ENCODE results near the gene SPAAR. TPM values are rescaled to one million over a fixed set of nuclear protein-coding genes. Genes with fewer than 3 reads are reported as not detected.

SPAAR gene, protein sequence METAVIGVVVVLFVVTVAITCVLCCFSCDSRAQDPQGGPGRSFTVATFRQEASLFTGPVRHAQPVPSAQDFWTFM
- polyA plus RNA-seq, result 0.84 TPM
- long read RNA-seq, donor 1, result 0 reads
- long read RNA-seq, donor 2, result 0 reads
- long read RNA-seq, donor 3, result 0 reads
- long read RNA-seq, donor 4, result 0 reads
- long read RNA-seq, donor 5, result 0 reads
- long read RNA-seq, donor 6, result 0 reads
- long read RNA-seq, donor 7, result 0 reads
- long read RNA-seq, donor 8, result 0 reads
- long read RNA-seq, donor 9, result 0 reads
- long read RNA-seq, donor 10, partial matches to known transcripts, result 0 of 1 reads
- long read RNA-seq, donor 10, other reads (novel, unspliced or antisense), result 0 of 1 reads
- long read RNA-seq, donor 11, partial matches to known transcripts, result 0 of 1 reads
- long read RNA-seq, donor 11, other reads (novel, unspliced or antisense), result 0 of 1 reads

DNA sequence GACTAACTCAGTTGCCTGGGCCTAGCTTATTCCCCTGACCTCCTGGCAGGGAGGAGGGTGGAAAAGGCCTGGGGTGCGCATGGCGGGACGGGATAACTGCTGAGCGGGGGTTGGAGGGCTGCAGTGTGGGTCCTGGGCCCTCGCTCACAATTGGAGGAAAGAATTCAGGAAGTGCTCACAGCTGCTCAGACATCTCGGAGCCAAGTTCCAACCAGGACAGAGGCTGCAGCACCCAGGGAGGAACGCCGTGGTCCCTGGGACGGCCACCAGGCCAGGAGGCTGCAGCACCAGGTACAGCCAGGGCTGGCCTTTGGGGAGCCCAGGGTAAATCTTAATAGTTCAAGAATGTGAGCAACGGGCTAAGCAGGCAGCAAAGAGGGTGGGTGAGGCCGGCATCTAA is at the start of gene SPAAR:
Gene SPAAR (plus strand): TSS at position 217 of the 400 bp plus-strand sequence. CDS start 974 bp downstream, outside the sequence.
- peaks cover 65% of the 10 kb centered on the region for H3K4me1 ChIP-seq (ENCODE audit: control insufficient read depth, insufficient read depth, low read length)
- no peaks in the 10 kb centered on the region for H3K36me3 ChIP-seq (ENCODE audit: control insufficient read depth, insufficient read depth, low read length)
- H3K27ac ChIP-seq (ENCODE audit: low read length), result peak within 1 kb of the TSS; percentile 88
- no peak within 1 kb of the TSS for H3K4me3 ChIP-seq (ENCODE audit: low read length)
- H3K9me3 ChIP-seq (ENCODE audit: control insufficient read depth, low read depth, low read length), result no peaks in the 10 kb centered on the region
- no peak for DNase-seq
- no peaks in the 10 kb centered on the region for H3K27me3 ChIP-seq (ENCODE audit: control insufficient read depth, insufficient read depth, low read length)
- WGBS (ENCODE audit: insufficient coverage, low lambda C conversion rate), result no CpG with 5 or more reads among the region's 11 CpGs

DNA sequence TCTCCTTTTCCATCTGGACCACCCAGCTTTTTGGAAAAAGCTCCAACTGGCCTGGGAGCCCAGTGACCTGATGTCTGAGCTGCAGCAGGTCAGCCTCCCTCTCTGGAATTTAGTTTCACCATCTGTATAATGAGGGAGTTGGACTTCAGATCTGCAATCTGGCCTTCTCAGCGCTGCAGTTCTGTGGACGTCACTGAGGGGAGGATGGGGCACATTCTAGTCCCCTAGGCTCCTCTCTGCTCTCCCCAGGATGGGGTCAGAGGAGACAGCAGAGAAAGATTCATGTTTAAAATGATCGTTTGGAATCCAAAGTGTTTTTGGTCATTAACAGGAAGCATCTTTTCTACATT is 49.3 kb upstream of the SPAAR start:
- Histone ChIP-seq H3K27ac (ENCODE audit: low read length) (no peak overlapping the region), H3K27me3 (ENCODE audit: control insufficient read depth, insufficient read depth, low read length) (peaks cover 14% of the 10 kb centered on the region), H3K4me3 (ENCODE audit: low read length) (no peak overlapping the region), H3K9me3 (ENCODE audit: control insufficient read depth, low read depth, low read length) (no peaks in the 10 kb centered on the region), H3K4me1 (ENCODE audit: control insufficient read depth, insufficient read depth, low read length) (peaks cover 3% of the 10 kb centered on the region), H3K36me3 (ENCODE audit: control insufficient read depth, insufficient read depth, low read length) (peaks cover under 1% of the 10 kb centered on the region)
- DNase-seq, result no peak
- no CpG with 5 or more reads among the region's 3 CpGs for WGBS (ENCODE audit: insufficient coverage, low lambda C conversion rate)

DNA sequence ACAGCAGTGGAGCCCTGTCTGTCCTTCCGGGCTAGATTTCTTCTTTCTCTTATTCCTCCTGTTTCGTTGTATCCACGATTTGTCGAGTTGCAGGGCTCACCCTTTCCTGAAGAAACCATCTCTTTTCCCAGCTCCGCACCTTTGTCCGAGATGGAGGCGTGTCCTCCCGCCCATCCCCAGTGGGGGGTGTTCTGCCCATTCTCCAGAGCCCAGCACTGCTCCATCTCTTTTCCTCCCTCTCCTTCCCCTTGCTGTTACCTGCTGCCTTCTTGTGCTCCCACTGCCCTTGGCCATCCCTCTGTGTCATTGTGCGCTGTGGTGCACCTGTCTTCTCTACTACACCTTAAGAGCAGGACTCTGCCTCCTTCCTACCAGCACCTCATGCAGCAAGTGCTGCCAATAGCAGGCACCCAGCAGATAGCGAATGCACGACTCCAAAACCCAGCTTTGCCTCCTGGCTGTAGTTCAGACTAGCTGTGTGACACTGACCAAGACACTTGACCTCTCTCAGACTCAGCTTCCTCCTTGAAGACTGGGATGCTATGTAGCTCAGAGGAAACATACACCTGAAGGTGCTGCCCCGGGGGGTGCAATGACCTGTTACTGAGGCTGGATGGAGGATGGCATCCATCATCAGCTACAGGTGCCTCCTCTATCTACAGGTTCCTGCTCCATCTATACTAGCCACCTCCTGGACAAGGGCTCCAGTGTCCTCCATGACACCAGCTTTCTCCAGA is 48.0 kb upstream of the SPAAR start:
- peaks cover 14% of the 10 kb centered on the region for H3K27me3 ChIP-seq (ENCODE audit: control insufficient read depth, insufficient read depth, low read length)
- WGBS (ENCODE audit: insufficient coverage, low lambda C conversion rate), result no CpG with 5 or more reads among the region's 12 CpGs
- DNase-seq, result no peak
- H3K9me3 ChIP-seq (ENCODE audit: control insufficient read depth, low read depth, low read length), result no peaks in the 10 kb centered on the region
- no peaks in the 10 kb centered on the region for H3K36me3 ChIP-seq (ENCODE audit: control insufficient read depth, insufficient read depth, low read length)
- no peak overlapping the region for H3K4me3 ChIP-seq (ENCODE audit: low read length)
- peaks cover 3% of the 10 kb centered on the region for H3K4me1 ChIP-seq (ENCODE audit: control insufficient read depth, insufficient read depth, low read length)
- no peak overlapping the region for H3K27ac ChIP-seq (ENCODE audit: low read length)

DNA sequence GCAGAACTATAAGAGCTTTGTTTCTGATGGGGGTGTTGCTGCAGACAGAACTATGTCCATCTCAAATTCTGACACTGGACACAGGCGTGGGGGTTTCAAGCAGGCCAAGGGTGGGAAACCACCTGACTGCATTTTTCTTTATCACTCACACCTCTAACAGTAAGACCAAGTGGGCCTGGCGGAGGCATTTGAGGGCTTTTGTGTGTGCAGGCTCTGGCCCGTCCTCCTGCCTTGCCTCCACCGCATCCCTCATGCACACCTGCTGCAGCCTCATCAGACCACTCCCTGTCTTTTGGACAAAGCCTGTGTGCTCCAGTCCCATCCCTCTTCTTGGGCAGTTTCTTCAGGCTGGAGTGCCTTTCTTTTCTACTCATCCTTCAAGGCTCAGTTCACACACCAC is 47.0 kb upstream of the SPAAR start:
- Histone ChIP-seq H3K9me3 (ENCODE audit: control insufficient read depth, low read depth, low read length) (no peaks in the 10 kb centered on the region), H3K36me3 (ENCODE audit: control insufficient read depth, insufficient read depth, low read length) (no peaks in the 10 kb centered on the region), H3K27me3 (ENCODE audit: control insufficient read depth, insufficient read depth, low read length) (peaks cover 14% of the 10 kb centered on the region), H3K4me3 (ENCODE audit: low read length) (no peak overlapping the region), H3K27ac (ENCODE audit: low read length) (no peak overlapping the region), H3K4me1 (ENCODE audit: control insufficient read depth, insufficient read depth, low read length) (peaks cover 3% of the 10 kb centered on the region)
- DNase-seq, result no peak
- no CpG with 5 or more reads among the region's 4 CpGs for WGBS (ENCODE audit: insufficient coverage, low lambda C conversion rate)

DNA sequence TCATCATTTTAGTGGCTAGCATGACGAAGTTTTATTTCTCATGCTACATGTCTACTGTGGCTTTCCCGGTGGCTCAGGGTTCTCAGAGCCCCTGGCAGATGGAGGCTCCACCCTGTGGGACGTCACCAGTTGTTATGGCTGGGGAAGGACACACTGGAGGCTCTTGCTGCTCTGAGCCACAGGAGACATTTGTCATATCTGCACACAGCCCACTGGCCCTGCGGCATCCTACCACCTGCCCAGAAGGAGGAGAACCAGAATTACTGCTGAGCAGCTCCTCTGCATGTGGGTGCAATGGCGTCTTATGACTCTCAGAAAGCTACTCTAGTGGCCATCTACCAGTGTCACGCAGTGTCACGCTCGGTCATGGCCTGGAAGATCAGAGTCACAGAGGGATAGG is 45.7 kb upstream of the SPAAR start:
- no peaks in the 10 kb centered on the region for H3K9me3 ChIP-seq (ENCODE audit: control insufficient read depth, low read depth, low read length)
- H3K27ac ChIP-seq (ENCODE audit: low read length), result no peak overlapping the region
- peaks cover 14% of the 10 kb centered on the region for H3K27me3 ChIP-seq (ENCODE audit: control insufficient read depth, insufficient read depth, low read length)
- H3K36me3 ChIP-seq (ENCODE audit: control insufficient read depth, insufficient read depth, low read length), result no peaks in the 10 kb centered on the region
- WGBS (ENCODE audit: insufficient coverage, low lambda C conversion rate), result no CpG with 5 or more reads among the region's 8 CpGs
- peaks cover 3% of the 10 kb centered on the region for H3K4me1 ChIP-seq (ENCODE audit: control insufficient read depth, insufficient read depth, low read length)
- no peak overlapping the region for H3K4me3 ChIP-seq (ENCODE audit: low read length)
- DNase-seq, result no peak

DNA sequence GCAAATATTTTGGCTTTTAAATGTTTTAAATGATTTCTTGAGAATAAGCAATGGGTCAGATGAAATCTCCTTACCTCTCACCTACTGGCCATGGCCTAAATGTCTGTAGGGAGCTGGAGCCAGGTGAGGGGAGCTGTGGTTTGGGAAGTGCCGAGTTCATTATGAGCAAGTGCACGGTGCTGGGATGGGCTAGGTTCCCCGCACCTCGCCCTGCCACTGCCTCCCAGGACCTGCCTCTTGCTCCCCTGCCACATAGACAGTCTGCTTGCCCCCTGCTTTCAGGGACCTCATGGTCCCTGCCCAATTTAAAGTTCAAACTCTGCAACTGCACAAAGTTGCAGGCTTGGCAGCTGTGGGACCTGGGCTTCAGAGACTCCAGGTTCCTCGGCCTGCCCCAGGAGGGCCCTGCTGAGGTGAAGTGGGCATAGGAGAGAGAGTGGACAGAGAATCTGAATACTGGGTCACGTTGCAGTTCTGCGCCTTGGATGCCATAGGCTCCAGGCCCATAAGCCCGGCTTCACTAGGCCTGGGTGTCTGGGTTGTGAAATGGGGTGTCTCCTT is 44.5 kb upstream of the SPAAR start:
- Histone ChIP-seq H3K4me3 (ENCODE audit: low read length) (no peak overlapping the region), H3K4me1 (ENCODE audit: control insufficient read depth, insufficient read depth, low read length) (peaks cover 3% of the 10 kb centered on the region), H3K27me3 (ENCODE audit: control insufficient read depth, insufficient read depth, low read length) (peaks cover 14% of the 10 kb centered on the region), H3K9me3 (ENCODE audit: control insufficient read depth, low read depth, low read length) (no peaks in the 10 kb centered on the region), H3K36me3 (ENCODE audit: control insufficient read depth, insufficient read depth, low read length) (no peaks in the 10 kb centered on the region), H3K27ac (ENCODE audit: low read length) (no peak overlapping the region)
- WGBS (ENCODE audit: insufficient coverage, low lambda C conversion rate), result no CpG with 5 or more reads among the region's 8 CpGs
- no peak for DNase-seq

DNA sequence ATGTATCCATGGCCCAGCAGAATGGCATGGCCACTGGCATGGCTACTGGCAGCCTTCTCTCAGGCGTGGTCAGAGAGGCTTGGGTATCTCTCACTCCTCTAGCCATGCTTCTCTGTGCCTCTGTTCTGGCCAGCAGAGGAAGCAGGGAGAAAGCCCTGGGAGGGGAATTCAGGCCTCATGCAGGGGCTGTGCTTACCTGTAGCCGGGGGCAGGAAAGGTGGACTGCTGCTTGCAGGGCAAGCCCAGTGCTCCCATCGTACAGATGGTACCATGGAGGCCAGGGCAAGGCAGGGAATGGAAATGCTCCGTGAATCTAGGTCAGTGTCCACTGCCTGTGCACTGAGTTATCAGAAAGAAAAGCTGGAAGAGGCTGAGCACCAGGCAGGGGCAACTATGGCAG is 41.8 kb upstream of the SPAAR start:
- Histone ChIP-seq H3K4me1 (ENCODE audit: control insufficient read depth, insufficient read depth, low read length) (no peaks in the 10 kb centered on the region), H3K4me3 (ENCODE audit: low read length) (no peak overlapping the region), H3K36me3 (ENCODE audit: control insufficient read depth, insufficient read depth, low read length) (no peaks in the 10 kb centered on the region), H3K9me3 (ENCODE audit: control insufficient read depth, low read depth, low read length) (no peaks in the 10 kb centered on the region), H3K27me3 (ENCODE audit: control insufficient read depth, insufficient read depth, low read length) (peaks cover 5% of the 10 kb centered on the region), H3K27ac (ENCODE audit: low read length) (no peak overlapping the region)
- no peak for DNase-seq
- WGBS (ENCODE audit: insufficient coverage, low lambda C conversion rate), result 60% methylated on average over 1 of the region's 4 CpGs

DNA sequence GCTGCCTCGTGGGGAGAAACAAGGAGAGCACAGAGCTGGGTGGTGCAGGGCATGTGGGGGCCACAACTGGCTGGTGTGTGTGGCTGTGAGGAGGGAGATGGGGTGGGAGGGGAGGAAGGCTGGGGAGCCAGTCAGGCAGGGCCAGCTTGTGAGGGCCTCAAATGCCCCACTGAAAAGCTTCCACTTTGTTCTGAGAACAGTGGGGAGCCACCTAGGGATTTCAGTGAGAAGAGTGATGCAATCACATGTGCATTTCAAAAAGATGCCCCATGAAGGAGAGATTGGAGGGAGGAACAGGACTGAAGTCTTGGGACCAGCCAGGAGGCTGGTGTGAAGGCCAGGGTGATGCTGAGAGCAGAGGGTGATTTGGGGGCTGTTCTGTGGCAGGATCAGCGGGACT is 40.4 kb upstream of the SPAAR start:
- no peaks in the 10 kb centered on the region for H3K36me3 ChIP-seq (ENCODE audit: control insufficient read depth, insufficient read depth, low read length)
- no peak for DNase-seq
- H3K4me3 ChIP-seq (ENCODE audit: low read length), result no peak overlapping the region
- H3K27me3 ChIP-seq (ENCODE audit: control insufficient read depth, insufficient read depth, low read length), result peaks cover 5% of the 10 kb centered on the region
- no CpG with 5 or more reads among the region's 2 CpGs for WGBS (ENCODE audit: insufficient coverage, low lambda C conversion rate)
- H3K9me3 ChIP-seq (ENCODE audit: control insufficient read depth, low read depth, low read length), result no peaks in the 10 kb centered on the region
- no peaks in the 10 kb centered on the region for H3K4me1 ChIP-seq (ENCODE audit: control insufficient read depth, insufficient read depth, low read length)
- H3K27ac ChIP-seq (ENCODE audit: low read length), result no peak overlapping the region

DNA sequence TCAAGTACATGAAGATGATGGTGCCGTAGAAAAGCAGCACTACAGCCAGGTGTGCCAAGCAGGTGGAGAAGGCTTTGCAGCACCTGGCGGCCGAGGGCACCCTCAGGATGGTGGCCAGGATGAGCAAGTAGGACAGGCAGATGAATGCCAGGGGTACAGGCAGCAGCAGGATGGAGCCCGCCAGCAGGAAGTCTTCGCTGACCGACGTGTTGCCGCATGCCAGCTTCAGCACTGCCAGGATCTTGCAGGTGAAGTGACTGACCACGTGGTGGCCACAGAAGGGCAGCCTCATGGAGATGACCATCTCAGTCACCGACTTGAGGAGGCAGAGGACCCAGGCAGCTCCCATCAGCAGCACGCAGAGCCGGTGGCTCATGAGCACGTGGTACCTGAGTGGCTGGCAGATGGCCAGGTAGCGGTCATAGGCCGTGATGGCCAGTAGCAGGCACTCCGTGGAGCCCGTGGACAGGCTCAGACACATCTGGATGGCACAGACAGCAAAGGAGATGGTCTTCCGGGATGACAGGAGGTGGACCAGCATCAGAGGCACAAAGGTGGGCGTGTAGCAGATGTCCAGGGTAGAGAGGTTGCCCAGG is 39.6 kb upstream of the SPAAR start:
- Histone ChIP-seq H3K27ac (ENCODE audit: low read length) (no peak overlapping the region), H3K4me1 (ENCODE audit: control insufficient read depth, insufficient read depth, low read length) (no peaks in the 10 kb centered on the region), H3K36me3 (ENCODE audit: control insufficient read depth, insufficient read depth, low read length) (no peaks in the 10 kb centered on the region), H3K4me3 (ENCODE audit: low read length) (no peak overlapping the region), H3K9me3 (ENCODE audit: control insufficient read depth, low read depth, low read length) (no peaks in the 10 kb centered on the region), H3K27me3 (ENCODE audit: control insufficient read depth, insufficient read depth, low read length) (peaks cover 2% of the 10 kb centered on the region)
- no peak for DNase-seq
- WGBS (ENCODE audit: insufficient coverage, low lambda C conversion rate), result no CpG with 5 or more reads among the region's 19 CpGs

DNA sequence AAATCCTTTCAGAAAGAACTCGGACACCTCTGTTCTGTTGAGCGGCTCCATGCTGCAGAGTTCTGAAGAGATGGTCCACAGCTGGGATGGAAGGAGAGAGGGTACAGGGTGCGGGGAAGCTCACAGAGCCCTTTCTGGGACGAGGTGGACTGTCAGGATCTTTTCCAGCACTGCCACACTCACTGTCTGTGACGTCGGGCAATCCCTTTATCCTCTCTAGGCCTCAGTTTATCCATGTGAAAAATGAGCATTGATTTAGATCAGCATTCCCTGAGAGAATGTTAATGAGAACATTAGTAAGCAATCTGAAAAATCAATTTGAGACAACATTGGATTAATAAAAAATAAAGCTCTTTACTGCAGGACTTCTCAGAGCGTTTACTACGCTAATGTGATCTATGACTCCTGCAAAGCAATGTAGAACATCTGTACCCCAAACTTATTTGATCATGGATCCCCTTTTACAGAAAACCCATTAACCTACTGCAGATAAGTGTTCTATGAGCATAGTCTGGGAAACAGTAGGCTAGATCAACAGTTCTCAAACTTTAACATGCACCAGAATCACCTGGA is 38.9 kb upstream of the SPAAR start, which contains the start of gene OR13J1:
Gene OR13J1 (minus strand): TSS at position 51 of the 573 bp plus-strand sequence. CDS start 0 bp downstream, at position 51.
- H3K36me3 ChIP-seq (ENCODE audit: control insufficient read depth, insufficient read depth, low read length), result no peaks in the 10 kb centered on the region
- no peak within 1 kb of the TSS for H3K27ac ChIP-seq (ENCODE audit: low read length)
- no CpG with 5 or more reads among the region's 8 CpGs for WGBS (ENCODE audit: insufficient coverage, low lambda C conversion rate)
- peaks cover 2% of the 10 kb centered on the region for H3K27me3 ChIP-seq (ENCODE audit: control insufficient read depth, insufficient read depth, low read length)
- H3K4me3 ChIP-seq (ENCODE audit: low read length), result no peak within 1 kb of the TSS
- no peak for DNase-seq
- H3K9me3 ChIP-seq (ENCODE audit: control insufficient read depth, low read depth, low read length), result no peaks in the 10 kb centered on the region
- no peaks in the 10 kb centered on the region for H3K4me1 ChIP-seq (ENCODE audit: control insufficient read depth, insufficient read depth, low read length)

Measured in large intestine (tissue), 12 donors.